CD8-positive, alpha-beta memory T cell (primary cell): ENCODE measurements around the gene GATD1. TPM values are rescaled to one million over a fixed set of nuclear protein-coding genes. Genes with fewer than 3 reads are reported as not detected.

ENCODE experiments used
- CTCF ChIA-PET: fragments of 350-600 bp; sonication (Branson Sonifier 250); formaldehyde crosslinking; loops from one replicate; lab custom pipeline; 2021; ENCODE audit warnings: antibody characterized with exemption; lab: Charles Lee
- POLR2A ChIA-PET: fragments of 350-600 bp; sonication (Branson Sonifier 250); formaldehyde crosslinking; loops from one replicate; lab custom pipeline; 2021; ENCODE audit warnings: antibody characterized with exemption; lab: Charles Lee
- DNase-seq, 5 donors: peaks; one replicate each; pipeline versions ENCODE4 v3.0.0 to v3.0.0-alpha.2; 2020 to 2022; ENCODE audit warnings: mixed read lengths in 1 of 5
- H3K27ac ChIP-seq: one replicate; pipeline ENCODE4 v1.7.0; 2013; ENCODE audit warnings: low read depth, mild to moderate bottlenecking, low read length, moderate library complexity
- H3K27me3 ChIP-seq: 2 replicates; pipeline ENCODE4 v1.7.0; 2013; ENCODE audit warnings: low read length, mild to moderate bottlenecking; ENCODE audit not compliant: insufficient read depth, poor library complexity, severe bottlenecking
- H3K36me3 ChIP-seq: 2 replicates; pipeline ENCODE4 v1.7.0; 2013; ENCODE audit warnings: mild to moderate bottlenecking, low read length, moderate library complexity; ENCODE audit not compliant: insufficient read depth
- H3K4me1 ChIP-seq: 2 replicates; pipeline ENCODE4 v1.7.0; 2013; ENCODE audit warnings: mild to moderate bottlenecking, low read length, moderate library complexity; ENCODE audit not compliant: insufficient read depth
- H3K4me3 ChIP-seq: 2 replicates; pipeline ENCODE4 v1.7.0; 2013; ENCODE audit warnings: mild to moderate bottlenecking, low read length
- H3K9me3 ChIP-seq: 2 replicates; pipeline ENCODE4 v1.7.0; 2013; ENCODE audit warnings: mild to moderate bottlenecking, low read length
- H3K27ac Mint-ChIP-seq, 8 donors: one replicate each; pipeline ENCODE4 v1.8.0; 2020 to 2021; ENCODE audit warnings: mixed read lengths in 8 of 8, mild to moderate bottlenecking in 6 of 8, inconsistent platforms in 3 of 8, moderate library complexity in 3 of 8
- H3K27me3 Mint-ChIP-seq, 2 donors: one replicate each; pipeline ENCODE4 v1.8.0; 2020 to 2021; ENCODE audit warnings: mixed read lengths in 2 of 2, mild to moderate bottlenecking in 1 of 2, moderate library complexity in 1 of 2
- H3K36me3 Mint-ChIP-seq, 3 donors: one replicate each; pipeline ENCODE4 v1.8.0; 2020 to 2021; ENCODE audit warnings: mixed read lengths in 3 of 3, inconsistent platforms in 1 of 3, mild to moderate bottlenecking in 1 of 3
- H3K4me1 Mint-ChIP-seq, 3 donors: one replicate each; pipeline ENCODE4 v1.8.0; 2020 to 2021; ENCODE audit warnings: mixed read lengths in 3 of 3, inconsistent platforms in 1 of 3, mild to moderate bottlenecking in 1 of 3
- H3K4me3 Mint-ChIP-seq, 7 donors: one replicate each; pipeline ENCODE4 v1.8.0; 2020 to 2021; ENCODE audit warnings: mixed read lengths in 7 of 7, mild to moderate bottlenecking in 6 of 7, moderate library complexity in 4 of 7, inconsistent platforms in 2 of 7
- H3K9me3 Mint-ChIP-seq, 5 donors: one replicate each; pipeline ENCODE4 v1.8.0; 2020 to 2022; ENCODE audit warnings: mixed read lengths in 5 of 5, mild to moderate bottlenecking in 3 of 5, moderate library complexity in 2 of 5, inconsistent platforms in 1 of 5
- polyA plus RNA-seq: library from polyadenylated mRNA; unstranded; fragments of 300-500 nt; fragmentation: Illumina TruSeq; gene quantifications from one replicate; pipeline ENCODE4 v1.2.3, GENCODE V29; 2021
- total RNA-seq, 2 experiments: library from RNA; stranded (reverse); gene quantifications; one replicate each; pipeline ENCODE4 v1.2.3, GENCODE V29; 2021

Gene GATD1
- total and polyA plus RNA-seq, 3 experiments from 2014 or later, result 12.9 to 56.3 (median 53.0) TPM

- Histone ChIP-seq H3K36me3 (no peaks in the 10 kb centered on the region), H3K27ac (no peak overlapping the region), H3K9me3 (no peaks in the 10 kb centered on the region), H3K4me1 (peaks cover 7% of the 10 kb centered on the region), H3K4me3 (no peak overlapping the region), H3K27me3 (no peaks in the 10 kb centered on the region)
- Mint-ChIP-seq H3K4me3 (no peak overlapping the region), H3K9me3 (no peaks in the 10 kb centered on the region), H3K4me1 (peaks cover 5 to 11% (median 9%) of the 10 kb centered on the region in 3 donors), H3K27ac (no peak overlapping the region), H3K27me3 (no peaks in the 10 kb centered on the region), H3K36me3 (peaks cover 0 to 26% (median 1%) of the 10 kb centered on the region in 3 donors)
- POLR2A ChIA-PET, result no interaction called here
- no peak for DNase-seq
- CTCF ChIA-PET, result no interaction called here
Observed at GRCh38 chr11:770642-771616, 6.4 kb downstream of the GATD1 start.

DNA sequence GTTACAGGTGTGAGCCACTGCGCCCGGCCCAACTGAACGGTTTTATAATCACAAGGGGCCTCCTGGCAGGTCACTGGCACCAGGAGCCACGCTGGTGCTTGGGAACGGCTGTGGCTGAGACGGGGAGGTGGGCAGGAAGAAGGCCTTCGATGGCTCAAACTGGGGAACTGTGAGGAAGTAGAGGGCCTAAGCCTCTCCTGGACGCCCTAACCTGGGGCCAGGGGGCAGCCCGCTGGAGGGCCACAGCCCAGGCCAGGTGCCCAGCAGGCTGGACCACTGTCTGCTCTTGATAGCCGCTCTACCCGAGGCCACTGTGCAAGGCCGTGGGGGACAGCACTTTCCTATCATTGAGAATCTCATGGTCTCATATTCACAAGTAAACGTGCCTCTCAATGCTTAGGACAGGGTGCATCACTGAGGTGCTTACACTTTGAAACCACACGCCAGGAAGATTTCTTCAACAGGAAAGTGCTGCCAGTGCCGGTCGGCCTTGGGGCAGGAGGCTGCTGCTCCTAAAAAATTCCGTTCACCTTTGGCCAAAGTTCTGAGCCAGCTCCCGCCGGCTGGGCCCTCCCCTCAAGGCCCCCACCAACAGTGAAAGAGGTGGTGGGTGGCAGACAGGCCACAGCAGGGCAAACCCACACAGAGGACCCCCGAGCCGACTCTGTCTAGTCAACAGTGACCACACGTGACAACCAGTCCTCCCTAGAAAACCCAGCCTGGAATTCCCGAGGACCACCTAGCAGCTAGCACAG, 7.2 kb downstream of the GATD1 start:
- no peak overlapping the region for H3K4me3 ChIP-seq
- H3K4me1 ChIP-seq, result no peaks in the 10 kb centered on the region
- Mint-ChIP-seq H3K9me3 (no peaks in the 10 kb centered on the region), H3K36me3 (peaks cover 0 to 27% (median 1%) of the 10 kb centered on the region in 3 donors), H3K27ac (no peak overlapping the region), H3K27me3 (no peaks in the 10 kb centered on the region), H3K4me1 (peaks cover 0 to 4% (median 4%) of the 10 kb centered on the region in 3 donors), H3K4me3 (peak overlapping the region in 1 of 7 donors; percentile 13)
- H3K27me3 ChIP-seq, result no peaks in the 10 kb centered on the region
- ChIA-PET POLR2A (no interaction called here), CTCF (no interaction called here)
- H3K27ac ChIP-seq, result no peak overlapping the region
- no peaks in the 10 kb centered on the region for H3K36me3 ChIP-seq
- no peaks in the 10 kb centered on the region for H3K9me3 ChIP-seq
- no peak for DNase-seq

- H3K27me3 Mint-ChIP-seq, result no peaks in the 10 kb centered on the region
- Histone ChIP-seq H3K4me1 (no peaks in the 10 kb centered on the region), H3K27me3 (no peaks in the 10 kb centered on the region), H3K27ac (no peak overlapping the region), H3K36me3 (peaks cover 18% of the 10 kb centered on the region), H3K4me3 (no peak overlapping the region), H3K9me3 (no peaks in the 10 kb centered on the region)
- CTCF ChIA-PET, result no interaction called here
- POLR2A ChIA-PET, result no interaction called here
- no peak overlapping the region for H3K4me3 Mint-ChIP-seq
- H3K9me3 Mint-ChIP-seq, result no peaks in the 10 kb centered on the region
- H3K36me3 Mint-ChIP-seq, result peaks cover 0 to 52% (median 1%) of the 10 kb centered on the region in 3 donors
- no peak for DNase-seq
- no peaks in the 10 kb centered on the region for H3K4me1 Mint-ChIP-seq
- H3K27ac Mint-ChIP-seq, result peak overlapping the region in 2 of 8 donors; percentile 41 to 60
Observed at GRCh38 chr11:767238-767637, 10.0 kb downstream of the GATD1 start.

- Mint-ChIP-seq H3K27ac (no peak overlapping the region), H3K4me1 (no peaks in the 10 kb centered on the region), H3K27me3 (no peaks in the 10 kb centered on the region), H3K36me3 (peaks cover 0 to 55% (median 1%) of the 10 kb centered on the region in 3 donors), H3K4me3 (no peak overlapping the region), H3K9me3 (no peaks in the 10 kb centered on the region)
- Histone ChIP-seq H3K9me3 (no peaks in the 10 kb centered on the region), H3K4me3 (no peak overlapping the region), H3K4me1 (no peaks in the 10 kb centered on the region), H3K36me3 (peaks cover 19% of the 10 kb centered on the region), H3K27ac (no peak overlapping the region), H3K27me3 (no peaks in the 10 kb centered on the region)
- CTCF ChIA-PET, result interaction anchor here (1.3 kb wide), 1 partner anchor 9 kb away, joined by 3 read pairs; no protein-coding TSS in a partner anchor
- no peak for DNase-seq
- POLR2A ChIA-PET, result no interaction called here
Observed at GRCh38 chr11:766936-767210, 10.4 kb downstream of the GATD1 start.

DNA sequence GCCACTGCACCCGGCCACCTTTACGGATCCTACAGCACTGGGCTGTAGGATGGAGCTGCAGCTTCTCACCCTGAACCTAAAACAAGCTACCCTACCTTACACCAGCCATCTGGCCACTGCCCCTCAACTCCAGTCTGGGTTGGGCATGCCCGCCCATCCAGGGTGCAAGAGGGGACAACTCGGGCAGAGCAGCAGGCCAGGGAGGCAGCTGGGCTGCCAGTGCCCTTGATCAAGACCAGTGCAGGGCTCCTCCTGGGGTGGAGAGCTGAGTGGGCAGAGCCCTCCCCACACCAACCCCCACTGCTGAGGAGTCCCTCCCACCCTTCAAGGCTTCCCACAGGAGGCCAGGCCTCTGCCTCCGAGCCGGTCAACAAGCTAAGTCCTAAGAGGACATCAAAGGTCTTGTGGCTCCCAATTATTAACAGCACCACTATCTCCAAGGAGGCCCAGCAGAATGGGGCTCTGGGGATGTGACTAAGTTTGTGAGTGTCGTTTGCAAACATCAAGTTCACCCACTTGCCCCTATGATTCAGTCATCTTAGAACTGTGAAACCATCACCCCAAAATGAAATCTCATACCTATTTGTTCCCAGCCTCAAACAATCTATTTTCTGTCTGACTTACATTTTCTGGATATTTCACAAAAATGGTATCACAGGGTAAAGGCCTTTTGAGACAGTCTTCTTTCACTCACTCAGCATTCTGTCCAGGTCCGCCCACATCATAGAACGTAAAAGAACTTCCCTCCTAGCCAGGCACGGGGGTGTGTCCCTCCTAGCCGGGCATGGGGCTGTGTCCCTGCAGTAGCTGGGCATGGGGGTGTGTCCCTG, 11.0 kb downstream of the GATD1 start:
- Mint-ChIP-seq H3K4me1 (no peaks in the 10 kb centered on the region), H3K27me3 (no peaks in the 10 kb centered on the region), H3K36me3 (peaks cover 0 to 60% (median 1%) of the 10 kb centered on the region in 3 donors), H3K27ac (no peak overlapping the region), H3K4me3 (no peak overlapping the region), H3K9me3 (no peaks in the 10 kb centered on the region)
- ChIA-PET POLR2A (interaction anchor here (1.0 kb wide), 1 partner anchor 24 kb away, joined by 3 read pairs; the partner anchor contains the start of gene CEND1), CTCF (interaction anchor here (0.8 to 1.7 kb wide), 6 partner anchors 10 to 247 kb away, joined by 3 to 4 read pairs (median 3); no protein-coding TSS in a partner anchor)
- DNase-seq, result no peak
- Histone ChIP-seq H3K27me3 (no peaks in the 10 kb centered on the region), H3K4me1 (no peaks in the 10 kb centered on the region), H3K9me3 (no peaks in the 10 kb centered on the region), H3K36me3 (peaks cover 24% of the 10 kb centered on the region), H3K27ac (no peak overlapping the region), H3K4me3 (no peak overlapping the region)

DNA sequence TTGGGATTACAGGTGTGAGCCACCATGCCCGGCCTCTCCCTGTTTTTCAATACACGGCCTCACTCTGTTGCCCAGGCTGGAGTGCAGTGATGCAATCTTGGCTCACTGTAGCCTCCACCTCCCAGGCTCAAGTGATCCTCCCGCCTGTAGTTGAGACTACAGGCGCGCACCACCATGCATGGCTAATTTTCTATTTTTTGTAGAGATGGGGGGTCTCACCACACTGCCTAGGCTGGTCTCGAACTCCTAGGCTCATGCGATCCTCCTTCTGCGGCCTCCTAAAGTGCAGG, 11.5 kb downstream of the GATD1 start:
- peaks cover 25% of the 10 kb centered on the region for H3K36me3 ChIP-seq

GRCh38 chr11:765025-765801, 12.1 kb downstream of the GATD1 start:
- no peaks in the 10 kb centered on the region for H3K27me3 ChIP-seq
- H3K4me3 ChIP-seq, result no peak overlapping the region
- Mint-ChIP-seq H3K9me3 (no peaks in the 10 kb centered on the region), H3K4me1 (no peaks in the 10 kb centered on the region), H3K27me3 (no peaks in the 10 kb centered on the region), H3K4me3 (no peak overlapping the region), H3K36me3 (peaks cover 0 to 58% (median 1%) of the 10 kb centered on the region in 3 donors), H3K27ac (peak overlapping the region in 3 of 8 donors; percentile 32 to 79 (median 35))
- peaks cover 26% of the 10 kb centered on the region for H3K36me3 ChIP-seq
- H3K27ac ChIP-seq, result no peak overlapping the region
- no peaks in the 10 kb centered on the region for H3K9me3 ChIP-seq
- CTCF ChIA-PET, result interaction anchor here (0.8 to 1.7 kb wide), 7 partner anchors 11 to 246 kb away, joined by 3 to 4 read pairs (median 3); no protein-coding TSS in a partner anchor
- peak; percentile 49 to 75 (median 54) for DNase-seq
- POLR2A ChIA-PET, result interaction anchor here (1.0 kb wide), 1 partner anchor 25 kb away, joined by 3 read pairs; the partner anchor contains the start of gene CEND1
- no peaks in the 10 kb centered on the region for H3K4me1 ChIP-seq

More for the DNA sequence above, 11.5 kb downstream of the GATD1 start:
- Histone ChIP-seq H3K4me1 (no peaks in the 10 kb centered on the region), H3K4me3 (no peak overlapping the region), H3K9me3 (no peaks in the 10 kb centered on the region), H3K27ac (no peak overlapping the region), H3K27me3 (no peaks in the 10 kb centered on the region)
- no peak for DNase-seq
- peaks cover 0 to 59% (median 1%) of the 10 kb centered on the region in 3 donors for H3K36me3 Mint-ChIP-seq
- H3K9me3 Mint-ChIP-seq, result no peaks in the 10 kb centered on the region
- H3K27me3 Mint-ChIP-seq, result no peaks in the 10 kb centered on the region
- POLR2A ChIA-PET, result interaction anchor here (1.0 kb wide), 1 partner anchor 24 kb away, joined by 3 read pairs; the partner anchor contains the start of gene CEND1
- H3K4me3 Mint-ChIP-seq, result no peak overlapping the region
- CTCF ChIA-PET, result interaction anchor here (0.8 to 1.7 kb wide), 6 partner anchors 10 to 247 kb away, joined by 3 to 4 read pairs (median 3); no protein-coding TSS in a partner anchor
- H3K27ac Mint-ChIP-seq, result peak overlapping the region in 1 of 8 donors; percentile 79
- H3K4me1 Mint-ChIP-seq, result no peaks in the 10 kb centered on the region
